Measurements from ENCODE around the gene AMPD2. TPM values are rescaled to one million over a fixed set of nuclear protein-coding genes. Genes with fewer than 3 reads are reported as not detected.
"Not testable (repeated sequence)": the region's sequence is repeated elsewhere in the genome, so short reads cannot be mapped to it uniquely, and the experiment has no call there.

The AMPD2 gene
- total and polyA plus RNA-seq, 2 donors from 2014 or later = 21.1 to 55.3 TPM

- TF ChIP-seq CTCF (IDR thresholded peaks at IDR 0.05; ENCODE audit: borderline replicate concordance, extremely low read depth, insufficient read depth) = no peak
- Histone ChIP-seq H3K36me3 (ENCODE audit: control insufficient read depth in 2 of 3, insufficient read depth in 3 of 3, low read length in 3 of 3) (no peaks in the 10 kb centered on the region), H3K9ac (ENCODE audit: low read length in 3 of 3) (no peak overlapping the region), H3K4me3 (ENCODE audit: low read length in 3 of 3) (no peak overlapping the region), H3K9me3 (ENCODE audit: control insufficient read depth in 2 of 3, insufficient read depth in 1 of 3, low read length in 3 of 3) (no peaks in the 10 kb centered on the region), H3K27ac (ENCODE audit: low read depth in 2 of 2, low read length in 2 of 2) (no peak overlapping the region), H3K27me3 (ENCODE audit: control insufficient read depth, insufficient read depth, low read length) (no peaks in the 10 kb centered on the region), H3K4me1 (ENCODE audit: control insufficient read depth in 2 of 3, insufficient read depth in 2 of 3, low read depth in 1 of 3, low read length in 3 of 3) (peaks cover 0 to 5% (median 2%) of the 10 kb centered on the region in 3 donors)
- intact Hi-C loops (cut with DNase I) = no loop called here
- DNase-seq (peak in 1 of 5 donors; percentile 13), FAIRE-seq (no peak)
Observed at GRCh38 chr1:109671067-109671466, 51.4 kb downstream of the AMPD2 start.

- H3K9ac ChIP-seq (ENCODE audit: low read length in 3 of 3); DNase-seq; H3K9me3 ChIP-seq (ENCODE audit: control insufficient read depth in 2 of 3, insufficient read depth in 1 of 3, low read length in 3 of 3); FAIRE-seq; intact Hi-C loops (cut with DNase I); H3K27ac ChIP-seq (ENCODE audit: low read depth in 2 of 2, low read length in 2 of 2); H3K36me3 ChIP-seq (ENCODE audit: control insufficient read depth in 2 of 3, insufficient read depth in 3 of 3, low read length in 3 of 3); H3K4me1 ChIP-seq (ENCODE audit: control insufficient read depth in 2 of 3, insufficient read depth in 2 of 3, low read depth in 1 of 3, low read length in 3 of 3); H3K4me3 ChIP-seq (ENCODE audit: low read length in 3 of 3); H3K27me3 ChIP-seq (ENCODE audit: control insufficient read depth, insufficient read depth, low read length): not testable (repeated sequence)
Observed at GRCh38 chr1:109673861-109674260, 54.2 kb downstream of the AMPD2 start.

GRCh38 chr1:109676683-109677381, 57.2 kb downstream of the AMPD2 start:
- DNase-seq; H3K27ac ChIP-seq (ENCODE audit: low read depth in 2 of 2, low read length in 2 of 2); intact Hi-C loops (cut with DNase I); H3K9me3 ChIP-seq (ENCODE audit: control insufficient read depth in 2 of 3, insufficient read depth in 1 of 3, low read length in 3 of 3); H3K4me3 ChIP-seq (ENCODE audit: low read length in 3 of 3); H3K4me1 ChIP-seq (ENCODE audit: control insufficient read depth in 2 of 3, insufficient read depth in 2 of 3, low read depth in 1 of 3, low read length in 3 of 3); H3K27me3 ChIP-seq (ENCODE audit: control insufficient read depth, insufficient read depth, low read length); H3K9ac ChIP-seq (ENCODE audit: low read length in 3 of 3); H3K36me3 ChIP-seq (ENCODE audit: control insufficient read depth in 2 of 3, insufficient read depth in 3 of 3, low read length in 3 of 3); FAIRE-seq: not testable (repeated sequence)

- H3K27ac ChIP-seq (ENCODE audit: low read depth in 2 of 2, low read length in 2 of 2) = no peak overlapping the region
- no peak overlapping the region for H3K9ac ChIP-seq (ENCODE audit: low read length in 3 of 3)
- no peaks in the 10 kb centered on the region for H3K9me3 ChIP-seq (ENCODE audit: control insufficient read depth in 2 of 3, insufficient read depth in 1 of 3, low read length in 3 of 3)
- TF ChIP-seq CTCF (IDR thresholded peaks at IDR 0.05; ENCODE audit: borderline replicate concordance, extremely low read depth, insufficient read depth) = no peak
- intact Hi-C loops (cut with DNase I) = no loop called here
- H3K27me3 ChIP-seq (ENCODE audit: control insufficient read depth, insufficient read depth, low read length) = no peaks in the 10 kb centered on the region
- DNase-seq = no peak
- H3K4me3 ChIP-seq (ENCODE audit: low read length in 3 of 3) = no peak overlapping the region
- FAIRE-seq = no peak
- H3K36me3 ChIP-seq (ENCODE audit: control insufficient read depth in 2 of 3, insufficient read depth in 3 of 3, low read length in 3 of 3) = no peaks in the 10 kb centered on the region
- H3K4me1 ChIP-seq (ENCODE audit: control insufficient read depth in 2 of 3, insufficient read depth in 2 of 3, low read depth in 1 of 3, low read length in 3 of 3) = no peaks in the 10 kb centered on the region
Observed at GRCh38 chr1:109677459-109677858, 57.8 kb downstream of the AMPD2 start.

GRCh38 chr1:109678637-109679036, 59.0 kb downstream of the AMPD2 start:
- intact Hi-C loops (cut with DNase I); H3K4me1 ChIP-seq (ENCODE audit: control insufficient read depth in 2 of 3, insufficient read depth in 2 of 3, low read depth in 1 of 3, low read length in 3 of 3); FAIRE-seq; H3K9me3 ChIP-seq (ENCODE audit: control insufficient read depth in 2 of 3, insufficient read depth in 1 of 3, low read length in 3 of 3); H3K27ac ChIP-seq (ENCODE audit: low read depth in 2 of 2, low read length in 2 of 2); H3K9ac ChIP-seq (ENCODE audit: low read length in 3 of 3); DNase-seq; H3K36me3 ChIP-seq (ENCODE audit: control insufficient read depth in 2 of 3, insufficient read depth in 3 of 3, low read length in 3 of 3); H3K27me3 ChIP-seq (ENCODE audit: control insufficient read depth, insufficient read depth, low read length); H3K4me3 ChIP-seq (ENCODE audit: low read length in 3 of 3): not testable (repeated sequence)
